Activated CD4-positive, alpha-beta T cell treated with anti-CD3 and anti-CD28 coated beads, Interleukin-2, amount 50 U/mL, for 24 hours (primary cell): ENCODE measurements around the gene TUFT1.
"Not testable (repeated sequence)": the region's sequence is repeated elsewhere in the genome, so short reads cannot be mapped to it uniquely, and the experiment has no call there.

ENCODE experiments used
- DNase-seq, 2 donors: peaks; one replicate each; pipeline ENCODE4 v3.0.0-alpha.2; 2020; ENCODE audit warnings: low read depth in 1 of 2, low spot score in 1 of 2

The TUFT1 gene

GRCh38 chr1:151579436-151580225, 39.5 kb downstream of the TUFT1 start:
- no peak for DNase-seq

- no peak for DNase-seq
Observed at GRCh38 chr1:151581451-151581850, 41.3 kb downstream of the TUFT1 start.

DNA sequence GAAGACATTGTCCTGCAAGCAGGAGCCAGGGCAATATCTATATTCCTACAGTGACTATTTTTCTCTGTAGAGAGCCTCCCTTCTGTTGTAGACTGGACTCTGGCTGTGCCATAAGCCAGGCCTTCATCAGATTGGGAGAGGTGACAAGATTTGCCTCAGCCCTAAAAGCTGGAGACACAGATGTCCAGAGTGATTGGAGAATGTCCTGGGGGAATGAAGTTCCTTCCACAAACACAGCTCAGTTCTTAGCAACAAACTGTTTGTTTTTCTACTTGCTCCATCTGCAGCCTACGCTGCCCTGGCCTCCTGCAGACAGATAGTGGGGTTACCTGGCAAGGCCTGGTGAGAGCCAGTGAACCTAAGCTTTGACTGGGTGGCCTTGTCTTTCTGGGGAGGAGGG, 41.8 kb downstream of the TUFT1 start:
- DNase-seq: no peak

DNA sequence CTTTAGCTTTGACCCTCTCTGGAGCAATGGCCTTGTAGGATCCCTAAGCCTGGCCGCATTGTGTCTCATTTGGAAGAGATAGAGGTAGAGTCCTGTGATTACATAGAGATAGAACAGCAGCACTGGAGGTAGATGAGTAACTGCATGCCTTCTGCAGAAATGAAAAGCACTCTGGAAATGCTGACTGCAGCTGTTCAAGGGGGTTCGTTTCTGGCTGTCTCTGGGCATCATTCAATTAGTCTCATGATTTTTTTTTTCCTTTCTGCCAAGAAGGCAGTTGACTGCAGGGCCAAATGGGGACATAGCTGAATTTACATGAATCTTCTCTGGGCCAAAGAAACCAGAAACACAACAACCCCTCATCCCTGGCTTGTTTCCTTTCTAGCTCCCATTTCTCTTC, 43.7 kb downstream of the TUFT1 start:
- no peak for DNase-seq

GRCh38 chr1:151584278-151584677, 44.2 kb downstream of the TUFT1 start:
- DNase-seq: no peak

DNA sequence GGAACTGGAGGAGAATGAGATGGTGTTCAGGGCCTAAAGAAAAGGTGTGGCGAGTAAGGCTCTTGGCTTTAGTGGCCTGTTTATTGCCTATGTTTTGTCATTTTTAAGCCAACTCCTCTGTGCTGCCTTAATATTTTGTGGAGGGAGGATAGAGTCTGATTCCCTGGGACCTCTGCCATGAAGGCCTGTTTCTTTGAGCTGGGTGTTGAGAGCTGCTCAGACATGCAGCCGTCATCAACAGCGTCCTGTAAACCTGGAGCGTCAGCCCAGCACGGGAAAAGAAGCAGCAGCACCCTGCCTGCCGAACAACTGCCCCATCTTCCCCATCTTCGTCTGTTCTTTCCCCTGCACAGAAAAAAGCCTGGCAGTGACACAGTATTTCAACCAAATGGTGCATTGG, 44.7 kb downstream of the TUFT1 start:
- no peak for DNase-seq

GRCh38 chr1:151585622-151586021, 45.5 kb downstream of the TUFT1 start:
- no peak for DNase-seq

GRCh38 chr1:151590961-151591360, 50.9 kb downstream of the TUFT1 start:
- DNase-seq: no peak

- DNase-seq: no peak
Observed at GRCh38 chr1:151593730-151594129, 53.6 kb downstream of the TUFT1 start.

- DNase-seq: peak; percentile 65 to 79
Observed at GRCh38 chr1:151594143-151594625, 54.1 kb downstream of the TUFT1 start.

GRCh38 chr1:151596166-151596953, 56.3 kb downstream of the TUFT1 start:
- no peak for DNase-seq

GRCh38 chr1:151602550-151602949, 62.4 kb downstream of the TUFT1 start:
- not testable (repeated sequence) for DNase-seq

GRCh38 chr1:151604291-151604690, 64.2 kb downstream of the TUFT1 start:
- DNase-seq: no peak

- no peak for DNase-seq
Observed at GRCh38 chr1:151606384-151606783, 66.3 kb downstream of the TUFT1 start.

GRCh38 chr1:151606857-151607256, 66.7 kb downstream of the TUFT1 start:
- DNase-seq: no peak

DNA sequence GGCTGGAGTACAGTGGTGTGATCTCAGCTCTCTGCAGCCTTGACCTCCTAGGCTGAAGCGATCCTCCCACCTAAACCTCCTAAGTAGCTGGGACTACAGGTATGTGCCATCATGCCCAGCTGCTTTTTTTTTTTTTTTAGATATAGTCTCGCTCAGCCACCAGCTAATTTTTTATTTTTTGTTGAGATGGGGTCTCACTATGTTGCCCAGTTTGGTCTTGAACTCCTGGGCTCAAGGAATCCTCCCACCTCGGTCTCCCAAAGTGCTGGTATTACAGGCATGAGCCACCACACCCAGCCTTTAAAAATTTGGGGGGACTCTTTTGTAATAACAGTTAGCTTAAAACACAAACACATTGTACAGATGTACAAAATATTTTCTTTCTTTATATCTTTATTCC, 70.0 kb downstream of the TUFT1 start:
- no peak for DNase-seq

- DNase-seq: no peak
Observed at GRCh38 chr1:151611288-151611790, 71.2 kb downstream of the TUFT1 start.

- DNase-seq: peak; percentile 70 to 84
Observed at GRCh38 chr1:151611832-151612500, 71.9 kb downstream of the TUFT1 start, which contains the start of gene SNX27. TSS of gene SNX27 (plus strand) at chr1:151612050. CDS start at chr1:151612202, 152 bp downstream.

DNA sequence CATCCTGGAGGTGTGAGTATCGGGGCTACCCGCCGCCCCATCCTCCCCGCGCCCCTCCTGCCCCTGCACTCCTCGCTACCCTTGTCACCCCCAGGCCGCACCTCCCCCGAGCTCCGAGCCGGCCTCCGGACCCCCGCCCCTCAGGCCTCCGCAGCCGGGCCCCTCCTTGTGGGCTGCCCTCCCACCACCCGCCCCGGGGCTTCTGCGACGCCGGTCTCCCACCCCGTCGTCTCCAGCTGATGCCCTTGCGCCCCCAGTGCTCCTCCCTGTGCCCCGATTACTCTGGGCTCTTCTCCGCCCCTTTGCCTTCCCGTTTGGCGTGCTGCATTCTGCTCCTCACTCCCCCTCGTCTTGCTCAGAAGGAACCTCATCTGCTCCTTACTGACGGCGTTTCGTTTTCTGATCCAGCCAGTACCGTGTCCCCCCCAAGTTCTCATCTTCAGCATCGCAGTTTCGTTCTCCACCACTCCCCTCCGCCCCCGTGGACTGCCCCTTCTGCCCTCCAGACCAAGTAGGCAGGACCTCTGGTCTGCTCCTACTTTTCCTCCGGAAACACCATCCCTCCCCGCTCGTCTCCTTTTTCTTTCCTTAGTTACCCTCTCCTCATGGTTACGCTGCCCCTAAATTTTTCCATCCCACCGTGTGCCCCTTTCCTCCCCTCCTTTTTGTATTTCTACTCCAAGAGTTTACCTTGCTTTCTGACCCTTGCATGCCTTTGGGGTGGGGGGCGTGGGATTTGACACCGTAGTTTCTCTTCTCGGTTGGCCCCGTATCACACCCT, 72.6 kb downstream of the TUFT1 start:
- DNase-seq: no peak

DNA sequence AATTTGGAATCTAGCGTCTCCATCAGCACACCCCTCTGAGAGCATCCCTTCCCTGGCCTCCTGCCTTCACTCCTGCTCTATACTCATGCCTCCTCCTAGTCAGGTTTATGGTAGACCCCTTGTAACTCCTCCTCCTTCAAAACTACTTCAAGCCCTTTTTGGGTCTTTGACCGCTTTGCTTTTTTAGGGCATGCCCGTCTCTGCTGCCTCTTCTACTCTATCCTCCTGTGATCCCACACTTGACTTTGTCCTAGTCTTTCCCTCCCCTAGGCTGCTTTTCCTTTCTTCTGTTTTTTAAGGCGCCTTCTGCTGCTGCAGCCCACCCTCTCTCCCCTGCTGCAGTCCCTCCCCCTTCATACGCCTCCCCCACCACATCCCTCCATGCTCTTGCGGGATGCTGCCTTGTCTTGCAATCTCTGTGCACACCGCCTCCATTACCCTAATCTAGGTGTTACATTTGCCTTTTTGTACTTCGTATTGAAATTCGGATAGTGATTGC, 73.2 kb downstream of the TUFT1 start:
- no peak for DNase-seq
